HepG2 (cell line): Measurements from ENCODE around the gene ATP6V0A1. TPM values are rescaled to one million over a fixed set of nuclear protein-coding genes. Genes with fewer than 3 reads are reported as not detected.

Experiments
- DMAP1 ChIP-seq: IDR thresholded peaks from 2 replicates; pipeline ENCODE4 v1.6.1; 2016
- FOXK2 ChIP-seq: fragments of 450-650 bp; IDR thresholded peaks from 2 replicates; pipeline ENCODE4 v1.6.1; 2016
- ZFP36 ChIP-seq: fragments of 150-350 bp; IDR thresholded peaks from 2 replicates; pipeline ENCODE4 v1.6.1; 2018; ENCODE audit warnings: borderline replicate concordance, low read length, low read depth; ENCODE audit not compliant: partially characterized antibody
- ZIK1 ChIP-seq: sonication (generic); formaldehyde crosslinking; IDR thresholded peaks from 2 replicates; pipeline ENCODE4 v1.5.0; 2020; ENCODE audit warnings: mild to moderate bottlenecking, low read depth, missing genetic modification reagents, borderline replicate concordance
- ZNF878 ChIP-seq: sonication (generic); formaldehyde crosslinking; IDR thresholded peaks from 2 replicates; pipeline ENCODE4 v1.8.1; 2023; ENCODE audit warnings: mild to moderate bottlenecking, missing genetic modification reagents, moderate library complexity
- polyA plus RNA-seq, 8 experiments: library from polyadenylated mRNA; depleted of rRNA in 3 of 8; stranded (reverse) in 7 of 8; unstranded in 1 of 8; fragments of >200 nt; fragmentation: Illumina TruSeq in 4 of 8; extraction: Trizol in 4 of 8; gene quantifications; 2 replicates each; pipeline versions ENCODE4 v1.2.1 to v1.2.3, GENCODE V29; 2011 to 2016; ENCODE audit warnings: low read depth in 4 of 8, missing spikeins in 1 of 8, mixed read lengths in 1 of 8; ENCODE audit not compliant: insufficient read depth in 1 of 8
- total RNA-seq, 5 experiments: library from RNA; depleted of rRNA; stranded (reverse); fragments of >200 nt; fragmentation: Illumina TruSeq; extraction: Trizol; gene quantifications; 2 replicates each; pipeline ENCODE4 v1.2.3, GENCODE V29; 2016; ENCODE audit warnings: low read depth in 1 of 5
- TF ChIP-seq, protein P1 (sequence below): sonication (generic); formaldehyde crosslinking; IDR thresholded peaks from 2 replicates; pipeline ENCODE4 v1.5.0; 2020; ENCODE audit warnings: mild to moderate bottlenecking, missing genetic modification reagents, borderline replicate concordance
- TF ChIP-seq, protein P2 (sequence below): sonication (generic); formaldehyde crosslinking; IDR thresholded peaks from 2 replicates; pipeline ENCODE4 v1.9.0; 2021; ENCODE audit warnings: mild to moderate bottlenecking, missing genetic modification reagents
- TF ChIP-seq, protein P3 (sequence below): sonication (generic); formaldehyde crosslinking; IDR thresholded peaks from 2 replicates; pipeline ENCODE4 v1.4.0; 2020; ENCODE audit warnings: mild to moderate bottlenecking, missing genetic modification reagents, borderline replicate concordance

ATP6V0A1 gene
- total and polyA plus RNA-seq, 2 of the 13 experiments (the other 11 are each of a cell fraction or from before 2014, with no cell fraction given) = 27.9 to 54.1 TPM

DNA sequence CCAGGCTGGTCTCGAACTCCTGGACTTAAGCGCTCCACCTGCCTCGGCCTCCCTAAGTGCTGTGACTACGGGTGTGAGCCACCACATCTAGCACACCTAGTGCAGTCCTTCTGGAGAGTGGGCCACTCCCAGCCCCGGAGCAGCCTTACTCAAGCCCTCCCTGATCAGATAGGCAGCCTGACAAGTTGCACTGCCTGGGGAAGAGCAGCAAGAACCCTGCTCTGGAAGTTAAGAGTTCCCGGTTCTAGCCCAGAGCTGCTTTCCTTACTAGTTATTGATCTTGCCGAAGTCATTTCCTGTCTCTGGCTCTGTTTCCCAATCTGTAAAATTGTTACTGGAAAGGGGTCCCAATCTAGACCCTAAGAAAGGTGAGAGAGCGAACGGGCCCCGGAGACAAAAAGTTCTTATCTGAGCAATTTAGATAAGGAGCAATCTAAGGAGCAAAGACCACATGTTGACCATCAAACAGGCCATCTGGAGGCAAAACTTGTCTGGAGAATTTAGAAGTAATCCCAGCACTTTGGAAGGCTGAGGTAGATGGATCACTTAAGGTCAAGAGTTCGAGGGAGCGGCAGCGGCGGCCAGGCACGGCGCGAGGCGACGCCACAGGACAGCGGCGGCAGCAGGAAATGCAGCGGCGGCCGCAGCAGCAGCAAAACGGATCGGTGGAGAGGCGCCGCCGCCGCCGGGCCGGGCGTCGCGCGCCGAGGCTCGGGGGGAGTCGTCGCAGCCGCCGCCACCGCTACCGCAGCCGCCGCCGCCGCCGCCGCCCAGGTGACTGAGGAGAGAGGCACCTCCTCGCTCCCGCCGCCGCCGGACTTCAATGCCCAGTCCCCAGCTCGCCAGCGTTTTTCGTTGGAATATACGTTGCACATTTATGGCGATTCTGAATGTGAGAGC lies 73.0 kb downstream of the ATP6V0A1 start (continued):
- TF ChIP-seq ZIK1 = no peak
- TF ChIP-seq ZNF878 = no peak
- TF ChIP-seq, protein P1, sequence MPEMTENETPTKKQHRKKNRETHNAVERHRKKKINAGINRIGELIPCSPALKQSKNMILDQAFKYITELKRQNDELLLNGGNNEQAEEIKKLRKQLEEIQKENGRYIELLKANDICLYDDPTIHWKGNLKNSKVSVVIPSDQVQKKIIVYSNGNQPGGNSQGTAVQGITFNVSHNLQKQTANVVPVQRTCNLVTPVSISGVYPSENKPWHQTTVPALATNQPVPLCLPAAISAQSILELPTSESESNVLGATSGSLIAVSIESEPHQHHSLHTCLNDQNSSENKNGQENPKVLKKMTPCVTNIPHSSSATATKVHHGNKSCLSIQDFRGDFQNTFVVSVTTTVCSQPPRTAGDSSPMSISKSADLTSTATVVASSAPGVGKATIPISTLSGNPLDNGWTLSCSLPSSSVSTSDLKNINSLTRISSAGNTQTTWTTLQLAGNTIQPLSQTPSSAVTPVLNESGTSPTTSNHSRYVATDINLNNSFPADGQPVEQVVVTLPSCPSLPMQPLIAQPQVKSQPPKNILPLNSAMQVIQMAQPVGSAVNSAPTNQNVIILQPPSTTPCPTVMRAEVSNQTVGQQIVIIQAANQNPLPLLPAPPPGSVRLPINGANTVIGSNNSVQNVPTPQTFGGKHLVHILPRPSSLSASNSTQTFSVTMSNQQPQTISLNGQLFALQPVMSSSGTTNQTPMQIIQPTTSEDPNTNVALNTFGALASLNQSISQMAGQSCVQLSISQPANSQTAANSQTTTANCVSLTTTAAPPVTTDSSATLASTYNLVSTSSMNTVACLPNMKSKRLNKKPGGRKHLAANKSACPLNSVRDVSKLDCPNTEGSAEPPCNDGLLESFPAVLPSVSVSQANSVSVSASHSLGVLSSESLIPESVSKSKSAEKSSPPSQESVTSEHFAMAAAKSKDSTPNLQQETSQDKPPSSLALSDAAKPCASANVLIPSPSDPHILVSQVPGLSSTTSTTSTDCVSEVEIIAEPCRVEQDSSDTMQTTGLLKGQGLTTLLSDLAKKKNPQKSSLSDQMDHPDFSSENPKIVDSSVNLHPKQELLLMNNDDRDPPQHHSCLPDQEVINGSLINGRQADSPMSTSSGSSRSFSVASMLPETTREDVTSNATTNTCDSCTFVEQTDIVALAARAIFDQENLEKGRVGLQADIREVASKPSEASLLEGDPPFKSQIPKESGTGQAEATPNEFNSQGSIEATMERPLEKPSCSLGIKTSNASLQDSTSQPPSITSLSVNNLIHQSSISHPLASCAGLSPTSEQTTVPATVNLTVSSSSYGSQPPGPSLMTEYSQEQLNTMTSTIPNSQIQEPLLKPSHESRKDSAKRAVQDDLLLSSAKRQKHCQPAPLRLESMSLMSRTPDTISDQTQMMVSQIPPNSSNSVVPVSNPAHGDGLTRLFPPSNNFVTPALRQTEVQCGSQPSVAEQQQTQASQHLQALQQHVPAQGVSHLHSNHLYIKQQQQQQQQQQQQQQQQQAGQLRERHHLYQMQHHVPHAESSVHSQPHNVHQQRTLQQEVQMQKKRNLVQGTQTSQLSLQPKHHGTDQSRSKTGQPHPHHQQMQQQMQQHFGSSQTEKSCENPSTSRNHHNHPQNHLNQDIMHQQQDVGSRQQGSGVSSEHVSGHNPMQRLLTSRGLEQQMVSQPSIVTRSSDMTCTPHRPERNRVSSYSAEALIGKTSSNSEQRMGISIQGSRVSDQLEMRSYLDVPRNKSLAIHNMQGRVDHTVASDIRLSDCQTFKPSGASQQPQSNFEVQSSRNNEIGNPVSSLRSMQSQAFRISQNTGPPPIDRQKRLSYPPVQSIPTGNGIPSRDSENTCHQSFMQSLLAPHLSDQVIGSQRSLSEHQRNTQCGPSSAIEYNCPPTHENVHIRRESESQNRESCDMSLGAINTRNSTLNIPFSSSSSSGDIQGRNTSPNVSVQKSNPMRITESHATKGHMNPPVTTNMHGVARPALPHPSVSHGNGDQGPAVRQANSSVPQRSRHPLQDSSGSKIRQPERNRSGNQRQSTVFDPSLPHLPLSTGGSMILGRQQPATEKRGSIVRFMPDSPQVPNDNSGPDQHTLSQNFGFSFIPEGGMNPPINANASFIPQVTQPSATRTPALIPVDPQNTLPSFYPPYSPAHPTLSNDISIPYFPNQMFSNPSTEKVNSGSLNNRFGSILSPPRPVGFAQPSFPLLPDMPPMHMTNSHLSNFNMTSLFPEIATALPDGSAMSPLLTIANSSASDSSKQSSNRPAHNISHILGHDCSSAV (CRISPR knock-in tag) = no peak
- no peak for TF ChIP-seq FOXK2
- no peak for TF ChIP-seq DMAP1
- TF ChIP-seq ZFP36 = no peak
- TF ChIP-seq, protein P2, sequence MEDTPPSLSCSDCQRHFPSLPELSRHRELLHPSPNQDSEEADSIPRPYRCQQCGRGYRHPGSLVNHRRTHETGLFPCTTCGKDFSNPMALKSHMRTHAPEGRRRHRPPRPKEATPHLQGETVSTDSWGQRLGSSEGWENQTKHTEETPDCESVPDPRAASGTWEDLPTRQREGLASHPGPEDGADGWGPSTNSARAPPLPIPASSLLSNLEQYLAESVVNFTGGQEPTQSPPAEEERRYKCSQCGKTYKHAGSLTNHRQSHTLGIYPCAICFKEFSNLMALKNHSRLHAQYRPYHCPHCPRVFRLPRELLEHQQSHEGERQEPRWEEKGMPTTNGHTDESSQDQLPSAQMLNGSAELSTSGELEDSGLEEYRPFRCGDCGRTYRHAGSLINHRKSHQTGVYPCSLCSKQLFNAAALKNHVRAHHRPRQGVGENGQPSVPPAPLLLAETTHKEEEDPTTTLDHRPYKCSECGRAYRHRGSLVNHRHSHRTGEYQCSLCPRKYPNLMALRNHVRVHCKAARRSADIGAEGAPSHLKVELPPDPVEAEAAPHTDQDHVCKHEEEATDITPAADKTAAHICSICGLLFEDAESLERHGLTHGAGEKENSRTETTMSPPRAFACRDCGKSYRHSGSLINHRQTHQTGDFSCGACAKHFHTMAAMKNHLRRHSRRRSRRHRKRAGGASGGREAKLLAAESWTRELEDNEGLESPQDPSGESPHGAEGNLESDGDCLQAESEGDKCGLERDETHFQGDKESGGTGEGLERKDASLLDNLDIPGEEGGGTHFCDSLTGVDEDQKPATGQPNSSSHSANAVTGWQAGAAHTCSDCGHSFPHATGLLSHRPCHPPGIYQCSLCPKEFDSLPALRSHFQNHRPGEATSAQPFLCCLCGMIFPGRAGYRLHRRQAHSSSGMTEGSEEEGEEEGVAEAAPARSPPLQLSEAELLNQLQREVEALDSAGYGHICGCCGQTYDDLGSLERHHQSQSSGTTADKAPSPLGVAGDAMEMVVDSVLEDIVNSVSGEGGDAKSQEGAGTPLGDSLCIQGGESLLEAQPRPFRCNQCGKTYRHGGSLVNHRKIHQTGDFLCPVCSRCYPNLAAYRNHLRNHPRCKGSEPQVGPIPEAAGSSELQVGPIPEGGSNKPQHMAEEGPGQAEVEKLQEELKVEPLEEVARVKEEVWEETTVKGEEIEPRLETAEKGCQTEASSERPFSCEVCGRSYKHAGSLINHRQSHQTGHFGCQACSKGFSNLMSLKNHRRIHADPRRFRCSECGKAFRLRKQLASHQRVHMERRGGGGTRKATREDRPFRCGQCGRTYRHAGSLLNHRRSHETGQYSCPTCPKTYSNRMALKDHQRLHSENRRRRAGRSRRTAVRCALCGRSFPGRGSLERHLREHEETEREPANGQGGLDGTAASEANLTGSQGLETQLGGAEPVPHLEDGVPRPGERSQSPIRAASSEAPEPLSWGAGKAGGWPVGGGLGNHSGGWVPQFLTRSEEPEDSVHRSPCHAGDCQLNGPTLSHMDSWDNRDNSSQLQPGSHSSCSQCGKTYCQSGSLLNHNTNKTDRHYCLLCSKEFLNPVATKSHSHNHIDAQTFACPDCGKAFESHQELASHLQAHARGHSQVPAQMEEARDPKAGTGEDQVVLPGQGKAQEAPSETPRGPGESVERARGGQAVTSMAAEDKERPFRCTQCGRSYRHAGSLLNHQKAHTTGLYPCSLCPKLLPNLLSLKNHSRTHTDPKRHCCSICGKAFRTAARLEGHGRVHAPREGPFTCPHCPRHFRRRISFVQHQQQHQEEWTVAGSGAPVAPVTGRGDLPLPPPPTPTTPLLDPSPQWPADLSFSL (CRISPR knock-in tag) = no peak
- TF ChIP-seq, protein P3, sequence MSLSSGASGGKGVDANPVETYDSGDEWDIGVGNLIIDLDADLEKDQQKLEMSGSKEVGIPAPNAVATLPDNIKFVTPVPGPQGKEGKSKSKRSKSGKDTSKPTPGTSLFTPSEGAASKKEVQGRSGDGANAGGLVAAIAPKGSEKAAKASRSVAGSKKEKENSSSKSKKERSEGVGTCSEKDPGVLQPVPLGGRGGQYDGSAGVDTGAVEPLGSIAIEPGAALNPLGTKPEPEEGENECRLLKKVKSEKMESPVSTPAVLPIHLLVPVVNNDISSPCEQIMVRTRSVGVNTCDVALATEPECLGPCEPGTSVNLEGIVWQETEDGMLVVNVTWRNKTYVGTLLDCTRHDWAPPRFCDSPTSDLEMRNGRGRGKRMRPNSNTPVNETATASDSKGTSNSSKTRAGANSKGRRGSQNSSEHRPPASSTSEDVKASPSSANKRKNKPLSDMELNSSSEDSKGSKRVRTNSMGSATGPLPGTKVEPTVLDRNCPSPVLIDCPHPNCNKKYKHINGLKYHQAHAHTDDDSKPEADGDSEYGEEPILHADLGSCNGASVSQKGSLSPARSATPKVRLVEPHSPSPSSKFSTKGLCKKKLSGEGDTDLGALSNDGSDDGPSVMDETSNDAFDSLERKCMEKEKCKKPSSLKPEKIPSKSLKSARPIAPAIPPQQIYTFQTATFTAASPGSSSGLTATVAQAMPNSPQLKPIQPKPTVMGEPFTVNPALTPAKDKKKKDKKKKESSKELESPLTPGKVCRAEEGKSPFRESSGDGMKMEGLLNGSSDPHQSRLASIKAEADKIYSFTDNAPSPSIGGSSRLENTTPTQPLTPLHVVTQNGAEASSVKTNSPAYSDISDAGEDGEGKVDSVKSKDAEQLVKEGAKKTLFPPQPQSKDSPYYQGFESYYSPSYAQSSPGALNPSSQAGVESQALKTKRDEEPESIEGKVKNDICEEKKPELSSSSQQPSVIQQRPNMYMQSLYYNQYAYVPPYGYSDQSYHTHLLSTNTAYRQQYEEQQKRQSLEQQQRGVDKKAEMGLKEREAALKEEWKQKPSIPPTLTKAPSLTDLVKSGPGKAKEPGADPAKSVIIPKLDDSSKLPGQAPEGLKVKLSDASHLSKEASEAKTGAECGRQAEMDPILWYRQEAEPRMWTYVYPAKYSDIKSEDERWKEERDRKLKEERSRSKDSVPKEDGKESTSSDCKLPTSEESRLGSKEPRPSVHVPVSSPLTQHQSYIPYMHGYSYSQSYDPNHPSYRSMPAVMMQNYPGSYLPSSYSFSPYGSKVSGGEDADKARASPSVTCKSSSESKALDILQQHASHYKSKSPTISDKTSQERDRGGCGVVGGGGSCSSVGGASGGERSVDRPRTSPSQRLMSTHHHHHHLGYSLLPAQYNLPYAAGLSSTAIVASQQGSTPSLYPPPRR (CRISPR knock-in tag) = no peak
